Fibroblast of villous mesenchyme (primary cell): Measurements from ENCODE around the gene TMEM201. TPM values are rescaled to one million over a fixed set of nuclear protein-coding genes. Genes with fewer than 3 reads are reported as not detected.

Experiments
- DNase-seq: peaks from one replicate; pipeline ENCODE4 v3.0.0-alpha.2; 2010; ENCODE audit warnings: low read depth
- H3K4me3 ChIP-seq: 2 replicates; pipeline ENCODE4 v1.5.1; 2011; ENCODE audit warnings: low read depth, mild to moderate bottlenecking, low read length
- total RNA-seq: library from RNA; depleted of rRNA; stranded (reverse); fragments of >200 nt; gene quantifications from 2 replicates; pipeline ENCODE4 v1.2.3, GENCODE V29; 2012
- TF ChIP-seq, protein P1 (sequence below): IDR thresholded peaks from 2 replicates; pipeline ENCODE4 v1.5.1; 2012; ENCODE audit warnings: low read depth, mild to moderate bottlenecking, low read length; ENCODE audit not compliant: insufficient read depth

Gene TMEM201
- total RNA-seq, 1 donor, result 6.9 TPM

DNA sequence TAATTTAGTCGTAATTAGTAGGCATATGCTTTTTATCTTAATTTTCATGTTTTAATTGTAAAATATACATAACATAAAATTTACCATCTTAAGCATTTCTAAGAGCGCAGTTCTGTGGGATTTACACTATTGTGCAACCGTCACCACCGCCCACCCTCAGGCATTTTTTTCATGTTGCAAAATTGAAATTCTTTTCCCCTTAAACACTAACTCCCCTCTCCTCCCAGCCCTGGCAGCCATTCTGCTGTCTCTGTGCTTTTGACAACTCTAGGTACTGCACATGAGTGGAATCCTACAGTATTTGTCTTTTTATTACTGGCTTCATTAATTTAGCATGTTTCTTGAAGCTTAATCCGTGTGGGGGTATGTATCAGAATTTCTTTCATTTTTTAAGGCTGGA lies 70.6 kb downstream of the TMEM201 start:
- DNase-seq, result peak; percentile 79
- H3K4me3 ChIP-seq, result no peak overlapping the region
- TF ChIP-seq, protein P1, sequence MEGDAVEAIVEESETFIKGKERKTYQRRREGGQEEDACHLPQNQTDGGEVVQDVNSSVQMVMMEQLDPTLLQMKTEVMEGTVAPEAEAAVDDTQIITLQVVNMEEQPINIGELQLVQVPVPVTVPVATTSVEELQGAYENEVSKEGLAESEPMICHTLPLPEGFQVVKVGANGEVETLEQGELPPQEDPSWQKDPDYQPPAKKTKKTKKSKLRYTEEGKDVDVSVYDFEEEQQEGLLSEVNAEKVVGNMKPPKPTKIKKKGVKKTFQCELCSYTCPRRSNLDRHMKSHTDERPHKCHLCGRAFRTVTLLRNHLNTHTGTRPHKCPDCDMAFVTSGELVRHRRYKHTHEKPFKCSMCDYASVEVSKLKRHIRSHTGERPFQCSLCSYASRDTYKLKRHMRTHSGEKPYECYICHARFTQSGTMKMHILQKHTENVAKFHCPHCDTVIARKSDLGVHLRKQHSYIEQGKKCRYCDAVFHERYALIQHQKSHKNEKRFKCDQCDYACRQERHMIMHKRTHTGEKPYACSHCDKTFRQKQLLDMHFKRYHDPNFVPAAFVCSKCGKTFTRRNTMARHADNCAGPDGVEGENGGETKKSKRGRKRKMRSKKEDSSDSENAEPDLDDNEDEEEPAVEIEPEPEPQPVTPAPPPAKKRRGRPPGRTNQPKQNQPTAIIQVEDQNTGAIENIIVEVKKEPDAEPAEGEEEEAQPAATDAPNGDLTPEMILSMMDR, result no peak

DNA sequence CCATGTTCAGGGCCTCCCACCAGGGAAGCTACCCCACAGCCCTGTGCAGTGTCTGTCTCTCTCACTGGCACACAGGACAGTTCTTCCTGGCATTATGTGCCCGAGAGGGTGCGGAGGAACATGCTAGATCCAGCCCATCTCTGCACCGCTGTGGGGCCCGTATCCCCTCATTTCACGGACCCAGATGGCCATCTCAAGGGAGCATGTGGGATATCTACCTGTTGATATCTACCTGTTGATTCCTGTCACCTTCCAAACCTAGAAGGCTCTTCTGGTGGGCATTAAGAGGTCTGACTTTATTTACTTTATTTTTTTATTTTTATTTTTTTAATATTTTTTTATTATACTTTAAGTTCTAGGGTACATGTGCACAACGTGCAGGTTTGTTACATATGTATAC lies 74.5 kb downstream of the TMEM201 start:
- no peak for DNase-seq
- H3K4me3 ChIP-seq, result no peak overlapping the region
- TF ChIP-seq, protein P1, result no peak

Other genes starting within 250 kb of the TMEM201 start
- 5.5 and 6.5 TPM in 2 replicates for gene SLC25A33, start 49.4 kb upstream of the TMEM201 start, total RNA-seq
- 10.0 and 27.6 TPM in 2 replicates for gene PIK3CD, start 62.8 kb downstream of the TMEM201 start, total RNA-seq
- gene CLSTN1, start 235.1 kb downstream of the TMEM201 start, total RNA-seq, result 90.2 and 126 TPM in 2 replicates